GM23248 (cell line): ENCODE data around the gene MPPED2.

Experiments used
- EZH2 ChIP-seq: fragments of 200-600 bp; sonication (generic); IDR thresholded peaks from 2 replicates; pipeline ENCODE4 v1.6.1; 2018; ENCODE audit warnings: antibody characterized with exemption, mild to moderate bottlenecking; ENCODE audit not compliant: insufficient read depth, poor library complexity, severe bottlenecking
- EZH2phosphoT487 ChIP-seq: fragments of 200-600 bp; sonication (generic); IDR thresholded peaks from 2 replicates; pipeline ENCODE4 v1.6.1; 2018; ENCODE audit warnings: antibody characterized with exemption, moderate library complexity, mild to moderate bottlenecking, low read depth; ENCODE audit not compliant: insufficient read depth

GRCh38 chr11:30522536-30523243 lies 63.5 kb downstream of the MPPED2 start:
- TF ChIP-seq EZH2 (no peak), EZH2phosphoT487 (no peak)
